ENCODE results near the gene GRB14.

GRB14 gene

DNA sequence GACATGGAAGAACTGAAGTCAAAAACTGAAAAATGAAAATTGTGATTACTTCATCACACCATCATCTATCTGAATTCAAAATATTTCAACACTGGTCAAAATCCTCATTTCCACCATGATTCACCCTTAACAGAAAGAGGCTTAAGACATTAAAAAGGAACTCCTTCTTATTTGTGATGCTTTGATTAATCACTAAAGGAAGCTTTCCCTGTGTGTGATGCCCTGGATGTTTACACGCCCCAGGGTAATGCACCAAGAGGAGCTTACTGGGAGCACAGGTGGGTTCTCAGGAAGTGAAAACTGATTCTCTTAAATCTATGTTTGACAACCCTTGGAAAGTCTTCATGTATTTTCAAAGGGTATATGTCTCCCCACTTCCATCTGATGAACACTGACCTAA lies 11.5 kb downstream of the GRB14 start:
- DNase-seq: no peak

DNA sequence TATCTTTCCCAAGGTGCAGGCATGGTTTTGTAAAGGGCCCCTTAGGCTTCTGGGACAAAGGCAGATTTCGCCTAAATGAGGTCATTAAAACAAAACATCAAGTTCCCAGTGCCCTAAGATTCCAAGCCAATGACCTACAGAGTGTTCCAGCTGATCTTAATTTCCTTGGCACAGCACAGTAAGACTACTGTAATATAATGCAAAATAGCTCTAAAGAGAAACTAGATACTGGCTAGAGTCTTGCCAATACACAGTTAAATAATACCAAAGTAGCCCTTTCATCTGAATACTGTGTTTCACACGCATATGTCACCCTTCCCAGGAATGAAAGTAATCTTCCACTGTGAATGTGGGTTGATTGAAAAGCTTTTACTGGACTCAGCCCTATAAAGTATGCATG lies 14.7 kb downstream of the GRB14 start:
- DNase-seq: no peak

DNA sequence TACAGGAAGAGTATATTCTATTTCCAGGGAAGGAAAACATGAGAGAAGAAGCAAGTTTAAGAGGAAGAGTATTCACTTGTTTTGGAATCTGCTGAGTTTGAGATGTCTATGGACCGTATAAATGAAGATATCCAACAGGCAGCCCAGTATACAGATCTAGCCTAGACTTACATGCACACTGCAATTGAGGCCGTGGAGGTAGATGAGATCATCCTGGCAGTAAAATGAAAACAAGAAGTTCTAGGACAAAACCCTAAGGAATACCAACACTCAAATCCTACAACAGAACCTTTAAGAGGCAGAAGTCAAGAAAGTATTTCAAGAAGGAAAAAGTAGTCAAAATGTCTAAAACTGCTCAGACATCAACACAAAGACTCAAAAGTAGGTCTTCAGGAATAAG lies 16.0 kb downstream of the GRB14 start:
- DNase-seq: no peak

DNA sequence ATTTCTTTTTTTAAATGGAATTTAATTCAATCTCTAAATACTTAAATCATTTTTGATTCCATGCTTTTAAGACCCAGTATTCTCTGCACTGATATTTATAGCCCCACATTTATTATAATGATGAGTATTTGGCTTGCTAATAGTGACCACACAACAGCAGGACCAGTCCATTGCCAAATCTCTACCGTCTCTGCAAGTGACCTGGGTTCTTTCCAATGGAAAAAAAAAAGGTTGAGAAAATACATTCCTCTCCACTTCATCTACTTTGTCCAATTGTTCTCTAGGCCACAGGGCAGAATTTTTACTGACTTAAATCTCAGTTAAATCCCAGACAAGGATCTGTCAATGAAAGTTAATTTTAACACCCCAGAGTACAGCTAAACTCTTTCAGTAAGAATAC lies 20.5 kb downstream of the GRB14 start:
- DNase-seq: no peak

DNA sequence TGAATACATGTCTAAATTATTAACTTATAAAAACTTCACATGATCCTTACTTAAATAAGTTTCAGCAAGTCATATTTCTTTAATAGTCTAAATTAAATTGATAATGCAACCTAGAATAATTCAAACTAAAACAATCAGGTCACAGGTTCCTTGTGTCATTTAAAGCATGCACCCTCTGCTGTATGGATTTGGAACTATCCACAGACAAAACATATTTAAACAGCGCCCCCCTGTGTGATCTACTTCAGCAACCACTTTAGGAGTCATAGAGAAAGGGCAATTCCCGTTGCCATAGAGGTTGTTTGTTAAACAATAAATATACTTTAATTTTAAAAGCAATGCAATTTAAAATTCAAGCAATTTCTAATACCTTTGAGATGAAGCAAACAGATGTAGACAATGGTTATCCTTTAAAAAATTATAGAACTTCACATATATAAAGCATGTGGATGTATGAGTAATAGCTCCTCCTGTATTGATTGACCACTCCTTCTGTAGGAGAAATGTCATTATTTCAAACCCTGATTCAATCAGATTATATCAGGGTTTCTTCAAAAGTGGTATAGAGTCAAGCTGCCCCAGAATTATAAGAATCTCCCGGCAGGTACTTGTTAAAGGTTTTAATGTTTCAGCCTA lies 21.2 kb downstream of the GRB14 start:
- DNase-seq: peak; percentile 82

DNA sequence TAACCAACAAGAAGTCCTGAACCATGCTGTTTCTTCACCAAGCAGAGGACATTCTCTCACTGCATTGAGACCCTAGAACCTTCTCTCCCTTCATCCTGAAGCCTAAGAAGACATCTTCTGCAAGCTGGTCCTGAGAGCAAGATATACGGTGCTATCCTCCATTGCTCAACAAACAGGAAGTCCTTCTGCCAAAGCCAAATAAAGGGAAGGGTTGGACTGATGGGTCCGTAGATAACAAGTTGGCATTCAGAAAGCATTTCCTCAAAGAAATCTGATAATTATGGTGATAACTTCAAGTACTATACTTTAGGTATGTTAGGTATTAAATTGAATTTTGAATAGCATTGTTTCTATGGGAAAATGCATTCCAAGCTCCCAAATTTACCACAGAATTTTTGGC lies 23.3 kb downstream of the GRB14 start:
- no peak for DNase-seq

DNA sequence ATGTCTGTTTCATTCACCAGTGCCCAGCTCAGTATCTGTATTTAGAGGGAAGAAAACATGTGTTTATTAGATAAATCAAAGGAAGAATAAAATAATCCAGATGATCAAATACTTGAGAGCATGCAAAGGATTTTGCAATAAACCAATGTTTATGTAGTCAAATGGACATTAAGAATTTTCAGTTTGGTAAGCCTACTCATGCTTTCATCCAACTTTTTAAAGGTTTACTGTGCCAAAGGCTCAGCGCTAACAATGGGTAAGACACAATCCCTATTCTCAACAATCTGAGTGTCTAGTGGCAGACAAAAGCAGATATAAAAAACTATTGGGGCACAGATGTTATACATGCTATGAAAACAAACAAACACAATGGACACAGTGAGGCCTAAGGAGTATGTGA lies 26.3 kb downstream of the GRB14 start:
- DNase-seq: no peak

DNA sequence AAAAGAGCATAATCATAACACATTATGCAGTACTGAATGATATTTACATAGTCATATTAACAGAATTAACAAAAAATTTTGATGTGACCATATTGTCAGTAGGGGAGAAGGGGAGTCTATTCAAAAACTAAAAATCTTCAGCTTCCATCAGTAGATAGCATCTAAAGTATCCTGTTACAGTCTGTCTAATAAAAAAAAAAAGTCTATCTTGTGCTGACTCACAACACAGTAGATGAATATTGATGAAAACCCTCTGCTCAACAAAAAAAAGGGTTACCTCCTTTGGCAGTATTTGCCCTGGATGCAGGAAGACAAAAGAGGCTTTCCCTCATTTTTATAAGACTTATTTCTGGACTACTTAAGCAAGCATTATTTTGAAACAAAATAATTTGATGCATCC lies 27.3 kb downstream of the GRB14 start:
- DNase-seq: no peak

DNA sequence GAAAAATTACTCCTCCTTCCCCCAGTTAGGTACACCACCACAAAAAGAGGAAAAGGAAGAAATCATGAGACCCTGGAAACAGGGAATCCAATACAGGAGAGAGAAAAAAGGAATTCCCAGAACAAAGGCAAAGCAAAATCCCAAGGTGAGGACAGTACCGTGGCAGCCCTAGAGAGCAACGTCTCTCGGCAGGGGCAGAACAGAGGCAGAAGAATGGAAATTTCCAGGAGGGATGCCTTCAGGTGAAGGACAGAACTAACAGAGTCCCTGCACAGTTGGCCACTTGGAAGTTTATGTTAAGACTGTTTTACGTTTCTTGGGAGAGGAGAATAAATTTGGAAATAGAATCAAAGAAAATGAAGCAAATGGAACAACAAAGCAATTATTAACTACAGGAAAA lies 27.7 kb downstream of the GRB14 start:
- no peak for DNase-seq

DNA sequence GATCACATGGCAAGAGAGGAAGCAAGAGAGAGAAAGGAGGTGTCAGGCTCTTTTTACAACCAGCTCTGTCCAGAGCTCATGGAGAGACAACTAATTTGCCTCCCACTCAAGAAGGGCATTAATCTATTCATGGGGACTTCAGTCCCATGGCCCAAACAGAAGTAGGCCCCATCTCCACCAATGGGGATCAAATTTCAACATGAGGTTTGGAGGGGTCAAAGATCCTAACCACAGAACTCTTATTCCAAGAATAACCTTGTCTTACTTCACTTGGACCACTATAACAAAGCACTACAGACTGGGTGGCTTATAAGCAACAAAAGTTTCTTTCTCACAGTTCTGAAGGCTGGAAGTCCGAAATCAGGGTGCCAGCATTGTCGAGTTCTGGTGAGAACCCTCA lies 31.8 kb downstream of the GRB14 start:
- DNase-seq: no peak

DNA sequence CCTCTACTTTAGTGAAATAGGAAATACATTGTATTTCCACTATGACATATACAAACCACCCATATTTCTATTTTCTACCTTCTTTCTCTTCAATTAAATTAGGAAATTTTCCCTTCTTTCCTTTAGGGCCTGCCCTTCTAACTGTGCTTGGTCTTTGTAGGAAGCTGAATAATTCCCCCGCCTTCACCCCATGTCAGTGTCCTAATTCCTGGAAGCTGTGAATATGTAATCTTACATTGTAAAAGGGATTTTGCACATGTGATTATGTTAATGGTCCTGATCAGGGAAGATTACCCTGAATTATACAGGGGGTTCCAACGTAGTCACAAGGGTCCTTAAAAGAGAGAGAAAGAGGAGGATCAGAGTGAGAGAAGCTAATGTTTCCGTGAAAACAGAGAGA lies 40.2 kb downstream of the GRB14 start:
- no peak for DNase-seq

DNA sequence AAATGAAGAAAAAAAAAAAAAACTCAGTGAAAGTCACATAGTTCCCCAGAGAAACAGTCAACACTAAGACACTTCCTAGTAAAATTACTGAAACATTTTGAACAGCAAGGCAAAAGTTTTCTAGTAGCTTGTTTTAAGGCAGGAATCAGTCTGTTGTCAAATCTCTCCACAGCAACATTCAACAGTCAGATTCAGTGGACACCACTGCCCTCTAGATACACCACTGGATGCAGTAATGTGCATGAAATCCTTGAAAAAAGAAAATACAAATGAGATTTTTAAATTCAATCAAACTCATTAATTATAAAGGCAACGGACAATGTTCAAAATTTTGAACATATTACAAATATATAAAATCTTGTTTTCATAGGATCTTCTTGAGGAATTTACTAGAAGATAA lies 46.4 kb downstream of the GRB14 start:
- no peak for DNase-seq

DNA sequence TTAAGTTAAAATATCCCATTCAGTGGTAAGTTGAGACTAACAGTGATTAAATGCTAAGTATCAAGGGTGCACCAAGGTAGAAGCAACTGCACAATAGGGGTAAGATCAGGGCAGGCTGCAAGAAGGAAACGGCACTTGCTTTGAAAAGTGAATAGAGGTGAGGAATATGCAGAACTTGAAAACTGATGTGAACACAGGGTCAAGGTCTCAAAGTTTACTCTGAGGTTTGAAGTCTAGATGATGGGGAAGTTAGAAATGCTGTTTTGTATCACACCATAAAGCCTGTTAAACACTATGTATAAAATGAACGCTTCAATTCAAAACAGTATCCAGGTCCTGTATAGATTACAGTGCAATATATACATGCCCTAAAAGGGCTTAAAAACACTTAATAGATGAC lies 50.8 kb downstream of the GRB14 start:
- DNase-seq: no peak

DNA sequence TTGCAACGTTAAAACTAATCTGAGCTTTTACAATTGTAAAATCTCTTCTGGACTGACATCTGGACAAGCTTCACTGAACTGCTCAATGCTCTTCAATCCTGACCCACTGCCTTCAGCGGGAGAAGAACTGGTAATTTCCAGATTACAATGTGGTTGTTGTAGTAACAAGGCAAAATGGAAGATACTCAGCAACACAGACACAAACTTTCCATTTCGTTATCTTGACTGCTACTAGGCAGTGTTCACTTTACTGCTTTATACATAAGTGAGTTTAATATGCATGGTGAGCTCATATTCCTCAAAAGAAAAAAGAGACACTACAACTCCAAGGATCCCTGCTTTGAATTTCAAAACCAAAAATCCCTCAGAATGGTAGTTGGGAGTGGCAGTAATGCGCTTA lies 51.9 kb downstream of the GRB14 start:
- no peak for DNase-seq

DNA sequence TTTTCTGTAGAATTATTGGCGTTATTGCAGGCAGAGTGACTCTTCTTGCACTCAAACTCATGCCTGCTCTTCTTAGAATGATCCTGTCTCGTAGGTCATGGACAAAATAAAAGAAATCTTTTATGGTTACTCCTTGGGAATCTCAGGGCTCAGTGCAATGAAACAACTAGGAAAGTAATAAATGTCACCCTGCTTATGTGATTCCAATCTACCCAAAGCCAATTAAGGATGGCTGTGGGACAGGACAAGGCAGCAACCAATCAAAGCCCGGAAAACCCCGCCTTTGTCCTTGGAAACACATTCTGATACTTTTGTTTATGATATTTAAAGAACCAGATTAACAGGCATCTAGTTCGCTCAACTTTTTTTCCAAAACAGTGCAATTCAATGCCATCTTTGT lies 53.0 kb downstream of the GRB14 start:
- DNase-seq: no peak

DNA sequence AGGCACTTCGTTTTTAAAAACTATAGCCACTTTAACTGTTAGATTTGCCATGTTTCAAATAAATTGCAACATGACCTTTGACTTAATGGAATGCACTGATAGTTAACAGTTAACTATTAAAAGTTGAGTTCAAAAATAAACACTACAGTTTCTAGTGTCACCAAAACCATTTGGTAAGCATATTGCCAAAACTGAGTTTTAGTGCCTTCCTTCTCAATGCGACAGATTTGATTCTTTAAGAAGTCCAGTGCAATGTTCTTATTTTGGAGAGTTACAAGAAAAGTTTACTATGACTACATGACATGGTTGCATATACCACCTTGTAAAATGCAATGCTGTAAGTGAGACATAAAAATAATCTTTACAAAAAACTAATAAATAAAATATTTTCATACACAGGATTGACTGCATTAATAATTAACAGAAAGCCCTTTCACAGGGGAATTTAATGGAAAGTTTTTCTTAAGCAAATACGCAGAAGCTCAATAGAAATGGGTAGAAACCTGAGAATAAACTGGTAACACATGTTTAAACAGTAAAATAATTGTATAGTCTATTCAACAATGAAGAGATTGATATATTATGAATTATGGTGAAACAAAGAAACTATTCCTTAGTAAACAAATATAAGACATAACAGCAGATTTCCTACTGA lies 53.8 kb downstream of the GRB14 start:
- DNase-seq: no peak

DNA sequence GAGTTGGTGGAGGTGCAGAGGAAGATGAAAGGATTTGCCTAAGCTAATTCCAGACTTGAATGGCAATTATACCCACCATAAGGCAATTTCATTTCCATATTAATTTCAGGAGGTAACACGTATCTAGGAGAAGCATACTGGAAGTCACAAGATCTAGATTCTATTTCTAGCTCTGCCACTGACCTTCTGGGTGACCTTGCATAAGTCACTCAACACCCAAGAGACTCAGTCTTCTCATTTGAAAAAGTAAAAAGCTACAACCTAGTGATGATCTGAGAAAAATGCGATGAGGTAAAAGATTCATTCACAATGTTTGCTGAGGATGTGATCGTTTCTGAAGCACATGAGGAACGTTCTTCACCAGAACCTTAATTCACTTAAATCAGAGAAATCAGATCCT lies 55.9 kb downstream of the GRB14 start:
- no peak for DNase-seq

DNA sequence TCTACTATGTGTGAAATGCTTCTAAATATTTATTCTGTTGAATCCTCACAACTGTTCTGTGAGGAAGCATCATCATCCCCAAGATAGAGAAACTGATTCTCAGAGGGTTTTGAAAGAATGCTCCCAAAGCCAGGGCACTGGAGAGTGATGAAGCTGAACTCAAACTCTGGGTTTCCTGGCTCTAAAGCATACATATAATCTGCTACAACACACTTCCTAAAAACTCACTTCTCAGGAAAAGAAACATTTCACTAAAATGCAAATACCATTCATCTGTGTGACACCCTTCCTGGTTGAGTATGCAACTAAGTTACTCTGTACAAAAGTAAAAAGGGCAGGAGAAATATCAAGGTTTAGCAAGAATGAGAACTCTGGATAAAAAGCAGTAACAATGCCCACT lies 58.6 kb downstream of the GRB14 start:
- no peak for DNase-seq

DNA sequence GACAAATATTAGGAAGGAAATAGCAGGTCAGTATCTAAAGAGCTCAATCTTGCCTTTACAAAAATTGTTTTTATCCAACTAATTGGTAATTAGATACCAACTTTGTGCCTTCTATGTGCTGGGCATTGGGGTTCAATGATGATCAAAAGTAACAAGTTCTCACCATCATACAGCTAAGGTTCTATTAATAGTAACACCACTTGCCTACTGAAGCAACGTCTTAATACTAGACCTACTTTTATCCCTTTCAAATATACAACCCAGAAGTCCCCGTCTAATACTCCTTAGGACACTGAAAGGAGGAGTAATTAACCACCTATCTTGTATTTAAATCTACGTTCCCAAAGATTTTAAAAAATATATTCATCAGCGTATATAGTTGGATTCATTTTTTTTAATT lies 59.3 kb downstream of the GRB14 start:
- no peak for DNase-seq

DNA sequence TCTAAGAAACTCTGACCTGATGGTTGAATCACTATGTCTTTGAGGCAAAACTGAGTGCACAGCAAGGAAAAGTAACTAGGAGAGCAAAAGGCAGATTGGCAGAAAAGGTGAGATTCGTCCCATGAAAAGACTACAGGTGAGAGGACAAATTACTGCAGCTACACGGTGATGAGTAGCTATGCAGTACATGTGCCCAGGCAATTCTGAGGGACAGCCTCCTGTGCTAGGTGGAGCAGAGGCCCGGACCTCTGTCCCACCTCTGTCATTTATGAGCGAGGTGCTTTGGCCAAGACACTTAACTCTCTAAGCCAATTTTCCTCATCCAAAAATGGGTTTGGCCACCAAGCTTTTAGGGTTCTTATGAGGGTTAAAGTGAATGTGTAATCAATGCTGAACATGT lies 59.9 kb downstream of the GRB14 start:
- DNase-seq: no peak

DNA sequence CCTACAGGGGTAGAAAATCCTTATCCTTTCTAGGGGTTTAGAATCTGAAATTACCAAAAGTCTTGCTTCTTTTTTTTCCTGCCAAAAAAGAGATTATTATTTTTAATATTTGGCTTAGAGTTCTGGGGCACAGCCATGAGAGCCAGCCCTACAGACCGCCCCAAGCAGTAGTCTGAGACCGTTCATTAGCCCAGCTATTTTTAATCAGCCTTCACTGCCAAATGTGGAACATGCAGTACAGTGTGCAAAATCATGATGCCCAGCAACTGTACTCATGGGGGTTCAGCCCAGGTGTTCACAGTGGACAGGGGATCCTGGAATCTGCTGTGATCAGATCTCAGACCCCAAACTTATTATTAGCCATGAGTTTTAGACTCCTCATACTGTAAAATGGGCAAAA lies 60.4 kb downstream of the GRB14 start:
- DNase-seq: no peak

DNA sequence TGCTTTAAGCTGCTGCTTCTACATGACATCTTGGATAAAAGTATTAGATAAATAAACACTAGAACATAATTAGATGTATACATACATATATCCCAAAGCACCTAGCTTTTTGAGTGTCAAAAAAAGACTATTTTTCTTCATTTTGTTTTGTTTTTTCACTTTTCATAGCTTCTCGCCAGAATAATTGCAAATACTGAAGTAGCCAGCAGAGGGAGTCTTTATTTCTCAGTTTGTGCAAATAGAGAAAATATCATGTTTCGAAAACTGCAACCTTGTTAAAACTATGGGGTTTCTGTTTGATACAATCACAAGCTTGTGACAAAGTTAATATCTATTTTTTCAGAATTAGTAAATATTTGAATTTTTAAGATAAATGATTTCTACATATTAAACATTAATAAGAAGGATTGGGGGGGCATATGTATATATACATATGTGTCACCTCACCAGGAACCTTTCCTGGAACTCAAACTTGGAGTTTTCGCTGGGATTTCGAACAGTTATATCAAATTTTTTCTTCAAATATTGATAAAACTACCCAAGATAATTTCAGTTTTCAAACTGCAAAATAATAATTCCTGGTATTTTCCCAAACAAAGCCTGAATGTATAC lies 61.0 kb downstream of the GRB14 start:
- DNase-seq: peak; percentile 42

DNA sequence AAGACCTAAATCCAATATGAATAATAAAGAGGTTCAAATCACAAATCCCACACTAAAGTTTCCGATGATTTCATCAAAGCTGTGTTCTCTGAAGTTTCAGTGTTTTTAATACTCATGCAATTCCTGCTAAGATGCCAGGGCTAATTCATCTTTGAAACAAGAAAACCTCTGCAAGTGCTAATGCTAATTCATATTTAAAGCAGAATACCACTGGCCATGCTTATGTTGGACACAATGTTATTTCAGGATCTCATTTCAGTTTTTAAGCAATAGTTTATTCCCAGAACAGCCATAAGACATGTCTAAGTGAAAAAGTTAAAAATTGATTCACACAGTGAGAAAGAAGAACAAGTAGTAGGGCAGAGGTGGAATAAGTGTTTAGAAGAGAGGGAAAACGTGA lies 62.8 kb downstream of the GRB14 start:
- no peak for DNase-seq

DNA sequence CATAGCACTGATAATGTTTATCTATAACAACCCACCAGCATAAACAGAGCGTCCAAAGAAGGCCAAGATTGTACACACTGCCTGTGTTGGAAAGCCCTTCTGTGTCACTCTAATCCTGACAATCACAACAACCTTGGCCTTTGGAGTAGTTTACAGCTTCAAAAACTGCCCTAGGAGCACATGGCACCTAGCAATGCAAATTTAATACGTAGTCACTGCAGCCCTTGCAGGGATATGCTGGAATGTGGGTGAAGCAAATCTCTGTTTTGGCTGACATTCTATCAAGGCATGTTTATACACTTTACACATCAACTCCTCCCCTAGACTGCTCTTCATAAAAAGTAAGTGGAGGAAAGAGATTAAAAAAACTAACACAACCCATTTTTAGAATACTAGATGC lies 66.8 kb downstream of the GRB14 start:
- DNase-seq: no peak

DNA sequence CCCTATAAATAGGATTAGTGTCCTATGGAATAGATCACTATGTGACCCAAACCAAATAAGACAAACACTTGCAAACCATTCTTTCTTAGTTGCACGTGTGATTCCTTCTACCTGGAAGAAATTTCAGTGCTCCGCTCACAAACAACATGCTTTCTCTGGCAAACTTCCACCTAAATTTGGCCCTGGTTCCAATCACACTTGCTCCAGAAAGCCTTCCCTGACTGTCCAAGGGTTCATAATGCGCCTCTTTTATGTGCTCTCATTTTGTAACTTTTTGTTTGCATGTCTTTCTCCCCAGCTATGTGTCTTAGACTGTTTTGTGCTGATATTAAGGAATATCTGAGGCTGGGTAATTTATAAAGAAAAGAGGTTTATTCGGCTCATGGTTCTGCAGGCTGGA lies 69.8 kb downstream of the GRB14 start:
- no peak for DNase-seq

All from NCI-H1694 treated with DMSO at 0.1 percent for 48 hours (cell line).